ENCODE results near the gene HOXB6.
A peak's percentile ranks its signal among the peaks of the same experiment; 100 is the strongest.

Gene HOXB6

GRCh38 chr17:48586355-48587258 lies 18.2 kb downstream of the HOXB6 start:
- H3K4me3 ChIP-seq (replicated peaks; ENCODE audit: low read depth, low read length): peak overlapping the region; percentile 61
- no peak for TF ChIP-seq CTCF (IDR thresholded peaks at IDR 0.05; ENCODE audit: low read length, missing control alignments)
- no peak for DNase-seq (ENCODE audit: low read depth)

- peak overlapping the region; percentile 61 for H3K4me3 ChIP-seq (replicated peaks; ENCODE audit: low read depth, low read length)
- TF ChIP-seq CTCF (IDR thresholded peaks at IDR 0.05; ENCODE audit: low read length, missing control alignments): no peak
- no peak for DNase-seq (ENCODE audit: low read depth)
Observed at GRCh38 chr17:48584223-48584741, 20.5 kb downstream of the HOXB6 start.

GRCh38 chr17:48583708-48584222 lies 21.0 kb downstream of the HOXB6 start:
- no peak for DNase-seq (ENCODE audit: low read depth)
- no peak overlapping the region for H3K4me3 ChIP-seq (replicated peaks; ENCODE audit: low read depth, low read length)
- no peak for TF ChIP-seq CTCF (IDR thresholded peaks at IDR 0.05; ENCODE audit: low read length, missing control alignments)

- peak overlapping the region; percentile 52 for H3K4me3 ChIP-seq (replicated peaks; ENCODE audit: low read depth, low read length)
- no peak for TF ChIP-seq CTCF (IDR thresholded peaks at IDR 0.05; ENCODE audit: low read length, missing control alignments)
Observed at GRCh38 chr17:48582750-48583069, 22.1 kb downstream of the HOXB6 start.

GRCh38 chr17:48579760-48580554 lies 24.8 kb downstream of the HOXB6 start:
- TF ChIP-seq CTCF (IDR thresholded peaks at IDR 0.05; ENCODE audit: low read length, missing control alignments): no peak
- no peak overlapping the region for H3K4me3 ChIP-seq (replicated peaks; ENCODE audit: low read depth, low read length)
- DNase-seq (ENCODE audit: low read depth): no peak

More at GRCh38 chr17:48582750-48583069, 22.1 kb downstream of the HOXB6 start:
- DNase-seq (ENCODE audit: low read depth): no peak

GRCh38 chr17:48579471-48579759 lies 25.4 kb downstream of the HOXB6 start:
- no peak for TF ChIP-seq CTCF (IDR thresholded peaks at IDR 0.05; ENCODE audit: low read length, missing control alignments)
- no peak overlapping the region for H3K4me3 ChIP-seq (replicated peaks; ENCODE audit: low read depth, low read length)
- no peak for DNase-seq (ENCODE audit: low read depth)

Data from fibroblast of pulmonary artery (primary cell).